B cell (primary cell): Measurements from ENCODE around the gene PACSIN3. TPM values are rescaled to one million over a fixed set of nuclear protein-coding genes. Genes with fewer than 3 reads are reported as not detected.

Experiments
- ATAC-seq: fragments of 200-7000 bp; cut with Tn5 transposase; one replicate; pipeline ENCODE4 v1.10.0; 2021; ENCODE audit warnings: low read depth, mild to moderate bottlenecking, moderate number of reproducible peaks, moderate library complexity
- CTCF ChIA-PET: fragments of 350-600 bp; sonication (Branson Sonifier 250); formaldehyde crosslinking; loops from one replicate; lab custom pipeline; 2021; ENCODE audit warnings: antibody characterized with exemption, inconsistent platforms; lab: Charles Lee
- POLR2A ChIA-PET: fragments of 350-600 bp; sonication (Branson Sonifier 250); formaldehyde crosslinking; loops from one replicate; lab custom pipeline; 2021; ENCODE audit warnings: antibody characterized with exemption; lab: Charles Lee
- DNase-seq: peaks from one replicate; pipeline ENCODE4 v3.0.0; 2013
- H2AFZ ChIP-seq: 2 replicates; pipeline ENCODE4 v1.6.1; 2012; ENCODE audit warnings: mild to moderate bottlenecking, low read depth, low read length; ENCODE audit not compliant: insufficient read depth, poor library complexity, severe bottlenecking
- H3K27ac ChIP-seq, 2 donors: 1 replicate in 1 of 2; 2 replicates in 1 of 2; pipeline ENCODE4 v1.5.1; 2012 to 2013; ENCODE audit warnings: low read length in 2 of 2, mild to moderate bottlenecking in 2 of 2, moderate library complexity in 1 of 2
- H3K27me3 ChIP-seq, 4 experiments: fragments of 200-600 bp in 1 of 4; sonication (generic) in 1 of 4; replicated peaks in 1 of 4; 1 replicate in 2 of 4; 2 replicates in 2 of 4; pipeline versions ENCODE4 v1.6.1 to v1.7.0; 2013 to 2016; ENCODE audit warnings: low read length in 3 of 4, mild to moderate bottlenecking in 2 of 4, mixed read lengths in 1 of 4, moderate library complexity in 1 of 4; ENCODE audit not compliant: insufficient read depth in 4 of 4, control insufficient read depth in 3 of 4; ENCODE audit errors: control extremely low read depth in 1 of 4
- H3K36me3 ChIP-seq, 2 experiments: replicated peaks in 1 of 2; 1 replicate in 1 of 2; 2 replicates in 1 of 2; pipeline versions ENCODE4 v1.6.1 to v1.7.1; 2013; ENCODE audit warnings: low read length in 1 of 2; ENCODE audit not compliant: insufficient read depth in 2 of 2, control insufficient read depth in 1 of 2; ENCODE audit errors: control extremely low read depth in 1 of 2, extremely low read depth in 1 of 2
- H3K4me1 ChIP-seq, 2 donors: fragments of 200-600 bp in 1 of 2; sonication (generic) in 1 of 2; 1 replicate in 1 of 2; 2 replicates in 1 of 2; pipeline versions ENCODE4 v1.5.1 to v1.6.1; 2013 to 2017; ENCODE audit warnings: low read length in 2 of 2; ENCODE audit not compliant: control insufficient read depth in 2 of 2, insufficient read depth in 2 of 2
- H3K4me2 ChIP-seq: replicated peaks from 2 replicates; pipeline ENCODE3; 2012; ENCODE audit warnings: mild to moderate bottlenecking, low read depth, low read length; ENCODE audit not compliant: poor library complexity, severe bottlenecking
- H3K4me3 ChIP-seq, 5 experiments: fragments of 200-600 bp in 1 of 5; sonication (generic) in 1 of 5; 1 replicate in 3 of 5; 2 replicates in 2 of 5; pipeline versions ENCODE4 v1.5.1 to v1.7.0; 2011 to 2016; ENCODE audit warnings: low read length in 4 of 5, mild to moderate bottlenecking in 4 of 5, low read depth in 2 of 5, control low read depth in 1 of 5, moderate library complexity in 1 of 5; ENCODE audit not compliant: insufficient read depth in 1 of 5; ENCODE audit errors: control extremely low read depth in 1 of 5, extremely low read depth in 1 of 5
- H3K79me2 ChIP-seq: fragments of 200-600 bp; sonication (generic); one replicate; pipeline ENCODE4 v1.6.0; 2016; ENCODE audit warnings: low read length; ENCODE audit not compliant: control insufficient read depth, insufficient read depth
- H3K9ac ChIP-seq: fragments of 200-600 bp; sonication (generic); 2 replicates; pipeline ENCODE4 v1.6.1; 2017; ENCODE audit warnings: mild to moderate bottlenecking, low read length, moderate library complexity
- H3K9me3 ChIP-seq, 3 donors: one replicate each; pipeline versions ENCODE4 v1.6.1 to v1.7.1; 2013; ENCODE audit warnings: low read length in 2 of 3; ENCODE audit not compliant: control insufficient read depth in 2 of 3, insufficient read depth in 1 of 3; ENCODE audit errors: control extremely low read depth in 1 of 3
- H4K20me1 ChIP-seq: 2 replicates; pipeline ENCODE4 v1.6.0; 2012; ENCODE audit warnings: mild to moderate bottlenecking, low read length; ENCODE audit not compliant: insufficient read depth, control insufficient read depth, poor library complexity, severe bottlenecking
- H3K27ac Mint-ChIP-seq: one replicate; pipeline ENCODE4 v1.8.0; 2021; ENCODE audit warnings: mixed read lengths
- H3K27me3 Mint-ChIP-seq: one replicate; pipeline ENCODE4 v1.8.0; 2021; ENCODE audit warnings: mixed read lengths
- H3K4me1 Mint-ChIP-seq: one replicate; pipeline ENCODE4 v1.8.0; 2021; ENCODE audit warnings: mixed read lengths
- H3K4me3 Mint-ChIP-seq: one replicate; pipeline ENCODE4 v1.8.0; 2021; ENCODE audit warnings: mixed read lengths
- H3K9me3 Mint-ChIP-seq: one replicate; pipeline ENCODE4 v1.8.0; 2022; ENCODE audit warnings: mixed read lengths; ENCODE audit not compliant: insufficient read depth
- CTCF ChIP-seq: fragments of 200-600 bp; IDR thresholded peaks from one replicate; pipeline ENCODE4 v1.8.0; 2022; ENCODE audit warnings: antibody characterized with exemption, mild to moderate bottlenecking
- EZH2 ChIP-seq: IDR thresholded peaks from 2 replicates; pipeline ENCODE4 v1.6.1; 2012; ENCODE audit warnings: borderline replicate concordance, low read depth, mild to moderate bottlenecking, moderate library complexity, low read length; ENCODE audit not compliant: insufficient read depth, poor library complexity, severe bottlenecking
- WGBS: methylation state at CpG from one replicate; pipeline ENCODE4 v1.1.5; 2013; ENCODE audit warnings: missing lambda C conversion rate; ENCODE audit not compliant: insufficient coverage; 5-methylcytosine and 5-hydroxymethylcytosine counted together
- intact Hi-C: fragments of 100-400 bp; cut with micrococcal nuclease; formaldehyde crosslinking; loops from one replicate; pipeline ENCODE4 v1.10.0; 2022
- polyA plus RNA-seq: library from polyadenylated mRNA; depleted of rRNA; stranded (reverse); fragments of >200 nt; gene quantifications from 2 replicates; pipeline ENCODE4 v1.2.3, GENCODE V29; 2012
- total RNA-seq, 2 donors: library from RNA; stranded (reverse); fragments of 120-200 nt in 1 of 2; gene quantifications; 1 replicate in 1 of 2; 2 replicates in 1 of 2; pipeline versions ENCODE4 v1.2.3 to v1.2.4, GENCODE V29; 2013 to 2022

Gene PACSIN3
- total and polyA plus RNA-seq, 2 donors (not counting 1 experiment from before 2014, with no cell fraction given), result 2.1 TPM; not detected in 1

GRCh38 chr11:47175746-47176327, 10.4 kb downstream of the PACSIN3 start:
- Mint-ChIP-seq H3K27ac (peak overlapping the region; percentile 100), H3K4me3 (peak overlapping the region; percentile 100), H3K27me3 (no peaks in the 10 kb centered on the region), H3K4me1 (peaks cover 33% of the 10 kb centered on the region), H3K9me3 (no peaks in the 10 kb centered on the region)
- peaks cover 0 to 45% of the 10 kb centered on the region in 2 experiments for H3K36me3 ChIP-seq
- H4K20me1 ChIP-seq, result peaks cover 51% of the 10 kb centered on the region
- no peaks in the 10 kb centered on the region for H3K9me3 ChIP-seq
- H3K27ac ChIP-seq, result peak overlapping the region; percentile 91 to 92
- TF ChIP-seq EZH2 (no peak), CTCF (no peak)
- intact Hi-C loops, result loop anchor here (1.0 to 5.0 kb wide), 8 partner anchors 203 to 776 kb away; partner anchors contain the start of genes ARHGAP1, CSTPP1, FNBP4 and MTCH2
- ChIA-PET POLR2A (interaction anchor here (3.3 kb wide), 1 partner anchor 39 kb away, joined by 14 read pairs; the partner anchor contains the start of gene DDB2), CTCF (interaction anchor here (1.6 to 5.0 kb wide), 3 partner anchors 14 to 235 kb away, joined by 7 to 37 read pairs (median 22); partner anchors contain the start of gene DDB2)
- H3K27me3 ChIP-seq, result no peaks in the 10 kb centered on the region
- H3K4me3 ChIP-seq, result peak overlapping the region; percentile 78 to 98 (median 96)
- WGBS, result 42% methylated on average over 14 of the region's 14 CpGs
- peaks cover 17 to 28% of the 10 kb centered on the region in 2 donors for H3K4me1 ChIP-seq
- H3K79me2 ChIP-seq, result peaks cover 63% of the 10 kb centered on the region
- ATAC-seq (no peak), DNase-seq (no peak)
- peak overlapping the region; percentile 92 for H3K9ac ChIP-seq
- H2AFZ ChIP-seq, result peak overlapping the region; percentile 93
- peak overlapping the region; percentile 84 for H3K4me2 ChIP-seq

GRCh38 chr11:47172740-47173336, 13.4 kb downstream of the PACSIN3 start:
- WGBS, result 85% methylated on average over 4 of the region's 6 CpGs
- Mint-ChIP-seq H3K27me3 (no peaks in the 10 kb centered on the region), H3K27ac (no peak overlapping the region), H3K9me3 (no peaks in the 10 kb centered on the region), H3K4me3 (no peak overlapping the region), H3K4me1 (peaks cover 28% of the 10 kb centered on the region)
- ATAC-seq (no peak), DNase-seq (no peak)
- ChIA-PET CTCF (no interaction called here), POLR2A (no interaction called here)
- Histone ChIP-seq H3K4me3 (no peak overlapping the region), H3K36me3 (peaks cover 0 to 67% of the 10 kb centered on the region in 2 experiments), H3K4me1 (peaks cover 14 to 23% of the 10 kb centered on the region in 2 donors), H2AFZ (no peak overlapping the region), H3K4me2 (no peak overlapping the region), H3K79me2 (peaks cover 83% of the 10 kb centered on the region), H3K27ac (no peak overlapping the region), H3K9me3 (no peaks in the 10 kb centered on the region), H3K9ac (no peak overlapping the region), H4K20me1 (peaks cover 75% of the 10 kb centered on the region), H3K27me3 (no peaks in the 10 kb centered on the region)
- intact Hi-C loops, result no loop called here
- TF ChIP-seq CTCF (no peak), EZH2 (no peak)
